Midbrain (tissue), 1 donor: ENCODE data around the gene ZNF26.
A peak's percentile ranks its signal among the peaks of the same experiment; 100 is the strongest.
"Not testable (repeated sequence)": the region's sequence is repeated elsewhere in the genome, so short reads cannot be mapped to it uniquely, and the experiment has no call there.

ENCODE experiments used
- DNase-seq: peaks from one replicate; lab custom pipeline; 2025; lab: John Stamatoyannopoulos, UW

Gene ZNF26

DNA sequence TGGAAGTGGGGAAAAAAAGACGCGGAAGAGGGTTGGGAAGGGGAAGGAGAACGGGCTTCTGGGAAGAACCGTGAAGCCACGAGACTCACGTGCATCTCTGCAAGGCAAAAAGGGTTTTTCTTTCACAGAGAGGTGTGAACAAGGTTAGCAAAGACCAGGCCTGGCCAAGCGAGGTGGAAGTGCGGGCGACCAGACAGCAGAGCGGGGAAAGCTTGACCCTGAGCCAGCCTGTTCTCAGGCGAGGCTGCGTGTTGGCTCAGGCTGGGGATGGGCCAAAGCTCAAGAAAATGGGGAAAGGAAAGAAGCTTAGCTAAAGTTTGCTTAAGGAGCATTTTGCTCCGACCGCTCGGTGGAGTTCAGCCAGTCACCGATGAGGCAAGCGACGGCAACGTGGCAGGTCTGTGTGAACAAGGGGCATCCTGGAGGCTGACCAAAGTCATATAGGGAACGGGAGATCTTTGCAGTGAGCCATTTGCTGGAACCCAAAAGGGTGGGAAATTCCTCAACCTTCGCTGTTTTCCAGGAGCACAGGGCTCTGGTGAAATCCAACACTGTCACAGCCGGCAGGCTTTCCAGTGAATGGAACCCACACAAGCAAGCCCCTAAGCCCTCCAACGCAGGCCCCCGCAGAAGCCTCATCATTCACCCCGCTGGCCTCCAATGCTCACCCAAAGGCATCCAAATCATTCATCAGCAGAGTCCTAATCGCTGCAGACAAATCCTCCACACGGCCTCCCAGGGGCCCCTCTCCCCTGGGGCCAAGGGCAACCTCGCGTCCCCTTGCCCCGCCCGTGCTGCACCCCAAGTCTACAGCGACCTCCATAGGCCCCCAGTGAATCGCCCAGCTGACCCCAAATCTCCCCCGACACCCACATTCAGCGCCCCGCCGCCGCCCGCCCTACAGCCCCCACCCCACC is 30.8 kb upstream of the ZNF26 start:
- peak; percentile 33 for DNase-seq

DNA sequence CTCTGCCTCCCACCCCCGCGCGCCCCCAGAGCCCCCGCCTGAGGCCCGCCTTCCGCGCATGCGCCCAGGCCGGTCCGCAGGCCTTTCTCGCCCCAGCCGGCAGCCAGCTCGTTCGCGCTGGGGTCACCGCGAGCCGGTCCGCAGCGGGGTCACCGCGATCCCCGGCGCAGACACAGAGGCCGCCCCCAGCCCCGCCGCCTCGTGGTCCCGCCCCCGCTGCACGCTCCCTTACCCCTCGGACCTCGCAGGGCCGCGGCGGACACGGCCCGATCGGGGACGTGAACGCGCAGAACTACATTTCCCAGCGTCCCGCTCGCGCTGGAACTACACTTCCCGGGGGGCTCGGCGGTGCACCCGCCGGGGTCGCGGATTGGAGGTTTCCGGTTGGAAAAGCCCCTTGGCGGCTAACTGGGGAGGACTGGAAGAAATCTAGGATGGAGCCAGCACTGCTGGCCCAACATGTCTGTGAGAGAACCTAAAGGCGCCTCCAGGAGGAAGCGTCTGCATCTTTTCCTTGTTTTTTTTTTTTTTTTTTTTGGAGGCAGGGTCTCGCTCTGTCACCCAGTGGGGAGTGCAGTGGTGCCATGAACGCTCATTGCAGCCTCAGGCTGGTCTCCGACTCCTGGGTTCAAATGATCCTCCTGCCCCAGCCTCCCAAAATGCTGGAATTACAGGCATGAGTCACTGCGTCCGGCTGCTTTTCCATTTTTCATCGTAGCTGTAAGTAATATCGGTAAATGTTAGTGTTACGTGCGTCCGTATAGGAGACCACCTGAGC is 30.0 kb upstream of the ZNF26 start, which contains the start of gene ZNF605:
Gene ZNF605, minus strand, starts transcription at position 296 of the 778 bp plus-strand sequence. CDS start 10,671 bp downstream, outside the sequence.
- DNase-seq: peak; percentile 88

DNA sequence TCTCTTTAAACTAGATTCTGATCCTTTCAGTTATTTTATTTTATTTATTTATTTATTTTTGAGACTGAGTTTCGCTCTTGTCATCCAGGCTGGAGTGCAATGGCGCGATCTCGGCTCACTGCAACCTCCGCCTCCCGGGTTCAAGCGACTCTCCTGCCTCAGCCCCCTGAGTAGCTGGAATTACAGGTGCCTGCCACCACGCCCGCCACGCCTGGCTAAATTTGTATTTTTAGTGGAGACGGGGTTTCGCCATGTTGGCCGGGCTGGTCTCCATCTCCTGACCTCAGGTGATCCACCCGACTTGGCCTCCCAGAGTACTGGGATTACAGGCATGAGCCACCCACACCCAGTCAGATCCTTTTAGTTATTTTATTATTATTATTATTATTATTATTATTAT is 24.4 kb upstream of the ZNF26 start:
- DNase-seq: not testable (repeated sequence)

DNA sequence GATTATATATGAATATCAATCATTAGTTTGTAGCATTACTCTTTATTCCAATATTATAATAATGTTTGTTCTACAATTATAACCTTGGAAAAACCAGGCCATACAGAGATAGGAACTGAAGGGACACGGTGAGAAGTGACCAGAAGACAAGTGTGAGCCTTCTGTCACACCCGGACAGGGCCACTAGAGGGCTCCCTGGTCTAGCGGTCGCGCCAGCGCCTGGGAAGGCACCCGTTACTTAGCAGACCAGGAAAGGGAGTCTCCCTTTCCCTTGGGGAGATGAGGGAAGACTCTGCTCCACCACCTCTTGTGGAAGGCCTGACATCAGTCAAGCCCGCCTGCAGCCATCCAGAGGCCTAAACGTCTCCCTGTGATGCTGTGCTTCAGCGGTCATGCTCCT is 22.2 kb upstream of the ZNF26 start:
- DNase-seq: peak; percentile 49

DNA sequence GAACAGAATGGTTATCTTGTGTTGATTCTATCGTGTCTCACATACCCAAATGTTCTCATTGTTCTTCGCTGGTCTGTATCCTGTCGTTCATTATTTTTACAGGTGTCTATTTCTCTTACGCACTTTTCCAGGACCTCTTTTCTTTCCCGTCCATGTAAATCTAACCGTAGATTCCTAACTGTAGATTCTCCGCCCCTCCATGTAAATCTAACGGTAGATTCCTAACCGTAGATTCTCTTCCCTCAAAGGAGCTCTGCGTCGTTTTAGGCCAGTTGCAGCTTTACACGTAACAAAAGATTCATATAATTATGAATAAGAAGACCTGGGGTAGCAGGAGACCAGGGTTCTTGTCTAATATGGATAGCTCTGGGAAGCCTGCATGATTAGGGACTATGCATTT is 20.4 kb upstream of the ZNF26 start:
- no peak for DNase-seq

DNA sequence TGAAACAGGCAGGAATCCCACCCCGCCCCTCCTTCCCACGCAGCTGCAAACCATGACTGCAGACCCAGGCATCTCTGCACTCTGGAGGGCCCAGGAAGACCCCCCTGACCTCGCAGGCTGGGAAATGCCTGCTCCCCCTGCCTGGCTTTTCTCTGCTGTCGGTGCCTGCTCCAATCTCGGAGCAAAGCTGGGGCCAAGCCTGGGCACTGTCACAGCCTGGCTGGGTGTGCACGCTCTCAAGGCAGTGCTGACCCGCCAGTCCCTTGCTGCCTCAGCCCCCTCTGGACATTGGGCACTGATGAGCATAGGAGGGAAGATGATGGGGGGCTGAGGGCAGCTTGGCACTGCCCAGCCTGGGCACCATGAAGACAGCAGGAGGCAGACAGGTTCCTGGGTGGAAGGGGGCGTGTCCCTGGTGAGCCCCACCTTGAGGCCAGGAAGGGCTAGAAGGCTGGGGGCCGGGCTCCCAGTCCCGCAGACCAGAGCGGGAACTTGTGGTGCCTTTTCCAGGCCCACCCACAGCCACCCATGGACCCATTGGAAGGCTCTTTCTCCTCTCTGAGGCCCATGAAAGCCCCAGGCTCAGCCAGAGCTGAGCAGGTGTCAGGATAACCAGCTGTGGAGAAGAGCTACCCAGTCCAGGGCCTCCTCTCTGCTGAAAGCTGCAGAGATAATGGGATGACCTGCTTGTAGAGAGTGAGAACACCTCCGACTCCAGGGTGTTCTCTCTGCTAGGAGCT is 19.3 kb upstream of the ZNF26 start:
- no peak for DNase-seq

DNA sequence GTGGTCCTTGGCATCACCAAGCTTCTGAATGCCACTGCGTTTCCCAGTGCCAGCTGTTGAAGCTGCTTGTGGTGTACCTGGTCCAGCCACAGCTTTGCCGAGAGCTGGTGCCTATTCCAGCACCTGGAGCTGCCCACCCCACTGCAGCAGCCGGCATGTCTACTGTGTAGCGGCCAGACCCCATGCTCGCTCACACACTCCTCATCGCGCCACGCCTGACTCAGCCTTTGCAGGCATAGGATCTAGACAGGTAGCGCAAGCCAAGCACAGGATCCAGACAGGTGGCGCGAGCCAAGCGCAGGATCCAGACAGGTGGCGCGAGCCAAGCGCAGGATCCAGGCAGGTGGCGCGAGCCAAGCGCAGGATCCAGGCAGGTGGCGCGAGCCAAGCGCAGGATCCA is 18.4 kb upstream of the ZNF26 start:
- DNase-seq: no peak

DNA sequence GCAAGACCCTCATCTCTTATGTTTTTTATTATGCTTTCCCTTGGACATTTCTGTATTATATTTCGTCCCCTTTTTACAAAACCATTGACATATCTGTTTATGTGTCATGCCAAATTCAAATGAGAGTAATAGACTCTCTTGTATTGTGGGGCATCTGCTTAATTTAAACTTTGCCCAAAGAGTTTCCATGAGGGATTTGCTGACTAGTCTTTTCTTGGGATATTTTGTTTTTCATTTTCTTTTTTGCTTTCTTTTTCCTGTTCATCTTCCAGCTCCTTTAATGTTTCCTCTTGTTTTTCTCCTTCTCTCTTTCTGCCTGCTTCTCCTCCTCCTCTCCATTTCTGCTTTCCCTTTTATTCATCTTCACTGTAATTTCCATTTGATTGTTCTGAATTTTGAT is 13.8 kb upstream of the ZNF26 start:
- DNase-seq: no peak

DNA sequence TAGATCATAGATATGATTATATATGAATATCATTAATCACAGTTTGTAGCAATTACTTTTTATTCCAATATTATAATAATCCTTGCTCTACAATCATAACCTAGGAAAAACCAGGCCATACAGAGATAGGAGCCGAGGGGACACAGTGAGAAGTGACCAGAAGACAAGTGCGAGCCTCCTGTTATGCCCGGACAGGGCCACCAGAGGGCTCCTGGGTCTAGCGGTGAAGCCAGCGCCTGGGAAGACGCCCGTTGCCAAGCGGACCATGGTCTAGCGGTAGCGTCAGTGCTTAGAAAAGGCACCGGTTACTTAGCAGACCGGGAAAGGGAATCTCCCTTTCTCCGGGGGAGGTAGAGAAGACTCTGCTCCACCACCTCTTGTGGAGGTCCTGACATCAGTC is 9.3 kb upstream of the ZNF26 start:
- not testable (repeated sequence) for DNase-seq

DNA sequence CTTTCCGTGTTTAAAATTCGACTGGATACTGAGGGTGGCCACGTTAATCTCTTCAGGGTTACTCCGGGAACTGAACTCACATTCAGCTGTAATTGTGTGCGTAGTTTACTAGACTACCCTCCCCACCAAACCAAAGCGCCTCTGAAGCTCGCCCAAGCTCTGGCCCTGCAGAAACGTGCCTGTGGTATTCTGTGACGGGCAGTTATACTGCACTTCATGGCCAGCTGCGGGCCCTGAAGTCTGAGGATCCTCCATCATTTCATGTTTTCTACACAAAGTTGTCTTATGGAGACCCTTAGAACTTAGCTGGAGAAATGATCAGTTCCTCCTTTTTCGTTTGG is 688 bp downstream of the ZNF26 start:
- no peak for DNase-seq

DNA sequence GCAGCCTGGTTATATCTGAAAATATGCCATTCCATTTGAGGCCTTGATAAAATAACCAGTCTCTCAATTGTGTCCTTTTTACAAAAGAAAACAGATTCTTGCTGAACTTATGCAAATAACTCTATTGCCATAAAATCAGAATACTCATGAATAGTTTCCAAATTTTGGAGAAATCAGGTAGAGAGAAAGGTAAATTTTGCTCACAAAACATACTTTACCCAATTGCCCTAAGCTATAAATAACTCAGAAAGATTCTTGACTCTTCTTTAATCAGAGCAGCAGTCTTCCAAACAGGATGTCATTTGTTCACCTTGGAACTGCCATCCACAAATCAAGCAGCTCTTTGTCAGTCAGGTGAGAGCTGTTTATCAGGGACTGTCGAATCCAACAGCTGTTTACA is 12.6 kb downstream of the ZNF26 start:
- DNase-seq: no peak

DNA sequence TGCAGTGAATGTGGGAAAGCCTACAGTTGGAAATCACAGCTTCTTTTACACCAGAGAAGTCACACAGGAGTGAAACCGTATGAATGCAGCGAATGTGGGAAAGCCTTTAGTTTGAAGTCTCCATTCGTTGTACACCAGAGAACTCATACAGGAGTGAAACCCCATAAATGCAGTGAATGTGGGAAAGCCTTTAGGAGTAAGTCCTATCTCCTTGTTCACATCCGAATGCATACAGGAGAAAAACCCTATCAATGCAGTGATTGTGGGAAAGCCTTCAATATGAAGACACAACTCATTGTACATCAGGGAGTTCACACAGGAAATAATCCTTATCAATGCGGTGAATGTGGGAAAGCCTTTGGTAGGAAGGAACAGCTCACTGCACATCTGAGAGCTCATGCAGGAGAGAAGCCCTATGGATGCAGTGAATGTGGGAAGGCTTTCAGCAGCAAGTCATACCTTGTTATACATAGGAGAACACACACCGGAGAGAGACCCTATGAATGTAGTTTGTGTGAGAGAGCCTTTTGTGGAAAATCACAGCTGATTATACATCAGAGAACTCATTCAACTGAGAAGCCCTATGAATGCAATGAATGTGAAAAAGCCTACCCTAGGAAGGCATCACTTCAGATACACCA is 24.6 kb downstream of the ZNF26 start:
- DNase-seq: no peak

DNA sequence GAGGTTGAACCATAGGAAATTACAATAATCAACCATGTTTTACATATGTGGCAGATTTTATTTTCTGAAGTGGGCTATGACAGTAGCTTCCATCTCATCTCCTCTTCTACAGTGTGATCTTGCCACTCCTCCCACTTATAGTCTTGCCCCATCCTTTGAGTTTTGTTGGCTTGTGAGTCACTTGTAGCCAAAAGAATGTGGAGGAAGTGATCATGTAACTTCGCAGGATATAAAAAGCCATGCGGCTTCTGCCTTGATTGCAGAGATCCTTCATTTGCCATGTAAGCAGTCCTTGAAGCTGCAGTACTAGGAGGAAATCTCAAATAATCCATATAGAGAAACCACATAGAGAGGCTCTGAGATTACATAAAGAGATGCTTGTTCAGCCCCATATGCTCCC is 37.4 kb downstream of the ZNF26 start:
- DNase-seq: no peak

DNA sequence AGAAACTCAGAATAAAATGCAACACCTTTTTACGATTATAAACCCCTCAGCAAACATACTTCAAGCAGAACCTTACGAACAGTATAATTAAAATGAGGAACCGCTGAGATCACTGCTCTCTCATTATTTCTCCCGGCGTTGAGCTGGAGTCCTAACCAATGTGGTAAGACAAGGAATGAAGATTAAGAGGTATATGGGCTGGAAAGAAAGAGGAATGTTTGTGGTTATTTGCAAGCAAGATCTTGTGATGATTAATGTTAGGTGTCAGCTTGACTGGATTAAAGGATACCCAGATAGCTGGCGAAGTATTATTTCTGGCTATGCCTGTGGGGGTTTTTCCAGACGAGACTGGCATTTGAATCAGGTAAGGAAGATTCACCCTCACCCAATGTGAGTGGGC is 40.8 kb downstream of the ZNF26 start:
- DNase-seq: no peak

DNA sequence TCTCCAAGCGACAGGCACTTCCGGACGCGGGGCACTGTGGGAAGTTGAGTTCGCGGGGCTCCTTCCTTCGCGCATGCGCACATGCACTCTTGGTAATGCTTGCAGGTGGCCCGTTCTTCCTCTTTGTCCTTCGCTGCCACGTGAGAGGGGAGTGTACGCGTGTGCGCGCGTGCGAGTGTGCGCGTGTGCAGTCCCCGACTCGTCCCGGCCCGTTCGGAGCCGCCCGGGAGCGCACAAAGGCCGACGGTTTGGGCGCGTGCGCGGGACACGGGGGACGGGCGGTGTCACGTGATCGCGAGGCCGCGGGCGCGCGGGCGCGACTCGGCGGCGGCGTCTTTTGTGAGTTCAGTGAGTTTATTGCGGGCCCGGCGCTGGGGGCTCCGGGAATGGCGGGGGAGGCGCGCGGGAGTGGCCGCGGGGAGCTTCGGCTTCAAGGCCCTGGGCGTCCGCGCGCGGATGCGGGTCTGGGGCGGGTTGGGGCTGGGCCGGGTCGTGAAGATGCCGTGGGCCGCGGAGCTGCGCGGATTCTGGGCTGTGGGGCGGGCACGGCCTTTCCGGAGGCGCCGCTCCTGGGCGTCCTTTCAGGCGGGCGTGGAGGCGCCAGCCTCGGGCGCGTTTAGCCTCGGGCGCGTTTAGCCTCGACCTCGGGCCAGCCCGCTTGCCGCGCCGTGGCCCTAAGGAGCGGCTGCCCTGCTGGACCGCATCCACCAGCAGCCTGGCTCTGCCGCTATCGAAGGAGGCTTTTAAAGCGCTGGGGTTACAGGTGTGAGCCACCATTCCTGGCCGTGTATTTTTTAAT is 51.2 kb downstream of the ZNF26 start, which contains the start of gene ZNF84:
Gene ZNF84, plus strand, starts transcription at position 303 of the 799 bp plus-strand sequence. CDS start 3,959 bp downstream, outside the sequence.
- DNase-seq: peak; percentile 97

DNA sequence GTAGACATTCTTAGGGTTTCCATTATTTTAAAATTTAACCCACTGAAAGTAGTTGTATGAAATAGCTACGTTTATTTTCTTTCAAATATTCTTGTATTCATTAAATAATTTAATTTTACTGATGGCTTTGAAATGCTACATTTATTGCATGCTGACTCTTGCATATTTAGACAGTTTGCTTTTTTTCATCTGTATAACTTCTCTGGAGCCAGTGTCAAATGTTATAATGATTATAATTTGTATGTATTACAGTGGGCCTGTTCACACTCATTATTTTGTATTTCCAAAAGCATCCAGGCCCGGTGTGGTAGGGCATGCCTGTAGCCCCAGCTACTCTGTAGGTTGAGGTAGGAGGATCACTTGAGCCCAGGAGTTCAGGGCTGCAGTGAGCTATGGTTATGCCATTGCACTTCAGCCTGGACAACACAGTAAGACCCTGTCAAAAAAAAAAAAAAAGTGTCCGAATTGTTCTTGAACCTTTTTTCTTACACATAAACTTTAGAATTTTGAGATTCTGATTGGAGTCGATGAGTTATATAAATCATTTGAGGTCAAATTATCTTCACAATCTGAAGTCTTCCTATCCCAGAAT is 52.0 kb downstream of the ZNF26 start:
- DNase-seq: no peak

DNA sequence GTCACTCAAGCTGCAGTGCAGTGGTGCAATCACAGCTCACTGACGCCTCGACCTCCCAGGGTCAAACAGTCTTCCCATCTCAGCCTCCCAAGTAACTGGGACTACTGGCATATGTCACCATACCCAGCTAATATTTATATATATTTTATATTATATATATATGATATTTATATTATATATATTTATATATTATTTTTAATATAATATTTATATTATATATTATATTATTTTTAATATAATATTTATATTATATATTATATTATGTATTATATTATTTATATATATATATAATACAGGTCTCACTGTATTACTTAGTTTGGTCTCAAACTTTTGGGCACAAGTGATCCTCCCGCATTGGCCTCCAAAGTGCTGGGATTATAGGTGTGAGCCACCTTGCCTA is 60.5 kb downstream of the ZNF26 start:
- no peak for DNase-seq

DNA sequence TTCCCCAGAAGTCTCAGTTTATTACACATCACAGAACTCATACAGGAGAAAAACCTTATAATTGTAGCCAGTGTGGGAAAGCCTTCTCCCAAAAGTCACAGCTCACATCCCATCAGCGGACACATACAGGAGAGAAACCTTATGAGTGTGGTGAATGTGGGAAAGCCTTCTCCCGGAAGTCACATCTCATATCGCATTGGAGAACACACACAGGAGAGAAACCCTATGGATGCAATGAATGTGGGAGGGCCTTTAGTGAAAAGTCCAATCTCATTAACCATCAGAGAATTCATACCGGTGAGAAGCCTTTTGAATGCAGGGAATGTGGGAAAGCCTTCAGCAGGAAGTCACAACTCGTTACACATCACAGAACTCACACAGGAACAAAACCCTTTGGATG is 71.3 kb downstream of the ZNF26 start:
- DNase-seq: no peak

DNA sequence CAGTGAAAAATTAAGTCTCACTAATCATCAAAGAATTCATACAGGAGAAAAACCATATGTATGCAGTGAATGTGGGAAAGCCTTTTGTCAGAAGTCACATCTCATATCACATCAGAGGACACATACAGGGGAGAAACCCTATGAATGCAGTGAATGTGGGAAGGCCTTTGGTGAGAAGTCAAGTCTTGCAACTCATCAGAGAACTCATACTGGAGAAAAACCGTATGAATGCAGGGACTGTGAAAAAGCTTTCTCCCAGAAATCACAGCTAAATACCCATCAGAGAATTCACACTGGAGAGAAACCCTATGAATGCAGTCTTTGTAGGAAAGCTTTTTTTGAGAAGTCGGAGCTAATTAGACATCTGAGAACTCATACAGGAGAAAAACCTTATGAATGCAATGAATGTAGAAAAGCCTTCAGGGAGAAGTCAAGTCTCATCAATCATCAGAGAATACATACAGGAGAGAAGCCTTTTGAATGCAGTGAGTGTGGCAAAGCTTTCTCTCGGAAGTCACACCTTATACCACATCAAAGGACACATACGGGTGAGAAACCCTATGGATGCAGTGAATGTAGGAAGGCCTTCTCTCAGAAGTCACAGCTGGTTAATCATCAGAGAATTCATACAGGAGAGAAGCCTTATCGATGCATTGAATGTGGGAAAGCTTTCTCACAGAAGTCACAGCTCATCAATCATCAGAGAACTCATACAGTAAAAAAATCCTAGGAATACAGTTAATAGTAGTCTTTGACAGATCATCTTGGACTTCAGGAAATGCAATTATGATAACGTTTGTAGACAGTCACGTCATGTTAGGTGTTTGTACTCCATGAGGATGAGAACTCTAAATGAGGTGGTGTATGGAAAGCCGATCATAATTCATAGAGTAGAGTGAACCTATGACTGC is 72.3 kb downstream of the ZNF26 start:
- DNase-seq: no peak

DNA sequence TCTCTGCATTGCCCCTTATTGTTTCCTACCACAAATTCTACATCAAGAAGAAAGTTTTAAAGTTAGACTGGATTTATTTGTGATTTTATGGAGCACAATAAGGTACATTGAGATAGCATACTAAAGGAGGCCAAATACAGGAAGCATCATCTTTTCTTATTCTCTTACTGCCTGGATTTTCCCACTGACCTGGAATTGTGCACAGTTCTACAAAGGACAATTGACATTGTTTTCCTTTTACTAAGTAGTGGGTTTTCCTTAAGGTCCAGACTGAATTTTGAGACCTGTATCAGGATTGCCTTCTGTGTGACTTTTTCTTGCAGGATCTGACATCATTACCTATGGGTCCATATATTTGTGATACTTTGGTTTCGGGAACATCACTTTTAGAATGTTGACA is 75.8 kb downstream of the ZNF26 start:
- DNase-seq: no peak
